Stimulated activated naive CD8-positive, alpha-beta T cell treated with anti-CD3 and anti-CD28 coated beads, Interleukin-15, Interleukin-2, amounts not matched to agents 100 U/mL and 50 U/mL, for 24 hours (primary cell): ENCODE data around the gene CDK7.
"Not testable (repeated sequence)": the region's sequence is repeated elsewhere in the genome, so short reads cannot be mapped to it uniquely, and the experiment has no call there.

Source experiments
- ATAC-seq: fragments of 150-1000 bp; cut with Tn5 transposase; one replicate; pipeline ENCODE4 v1.10.0; 2021
- DNase-seq: peaks from one replicate; pipeline ENCODE4 v3.0.0; 2021

CDK7 gene

GRCh38 chr5:69237877-69238276, 3.2 kb downstream of the CDK7 start:
- ATAC-seq = no peak
- no peak for DNase-seq

DNA sequence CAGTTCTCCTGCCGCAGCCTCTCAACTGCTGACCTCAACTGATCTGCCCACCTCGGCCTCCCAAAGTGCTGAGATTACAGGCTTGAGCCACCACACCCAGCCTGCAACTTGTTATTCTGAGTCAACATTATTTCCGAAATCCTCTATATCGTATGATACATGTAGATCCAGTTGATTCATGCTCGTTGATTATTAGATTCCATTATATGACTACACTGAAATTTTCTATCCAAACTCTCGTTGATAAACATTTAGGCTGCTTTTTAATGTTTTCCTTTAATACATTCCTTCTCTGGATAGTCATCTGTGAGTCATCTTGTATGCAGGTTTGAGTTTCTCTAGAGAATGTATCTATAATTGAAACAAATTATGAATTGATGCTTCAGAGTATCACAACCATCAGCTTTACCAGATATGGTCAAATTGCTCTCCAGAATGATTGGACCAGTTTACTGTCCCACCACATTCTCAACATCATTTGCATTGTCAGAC, 4.1 kb downstream of the CDK7 start:
- ATAC-seq (no peak), DNase-seq (no peak)

GRCh38 chr5:69242215-69242927, 7.7 kb downstream of the CDK7 start:
- ATAC-seq = no peak
- DNase-seq = no peak

DNA sequence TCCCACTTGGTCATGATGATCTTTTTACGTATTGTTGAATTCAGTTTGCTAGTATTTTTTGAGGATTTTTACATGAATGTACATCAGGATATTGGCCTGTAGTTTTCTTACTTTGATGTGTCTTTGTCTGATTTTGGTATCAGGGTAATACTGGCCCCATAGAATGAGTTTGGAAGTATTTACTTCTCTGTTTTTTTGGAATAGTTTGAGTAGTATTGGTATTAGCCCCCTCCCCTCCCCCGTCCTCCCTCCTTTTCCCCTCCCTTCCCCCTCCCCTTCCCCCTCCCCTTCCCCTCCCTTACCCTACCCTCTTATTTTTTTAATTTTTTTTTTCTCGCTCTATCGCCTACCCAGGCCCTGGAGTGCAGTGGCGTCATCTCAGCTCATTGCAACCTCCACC, 10.3 kb downstream of the CDK7 start:
- DNase-seq (no peak), ATAC-seq (no peak)

DNA sequence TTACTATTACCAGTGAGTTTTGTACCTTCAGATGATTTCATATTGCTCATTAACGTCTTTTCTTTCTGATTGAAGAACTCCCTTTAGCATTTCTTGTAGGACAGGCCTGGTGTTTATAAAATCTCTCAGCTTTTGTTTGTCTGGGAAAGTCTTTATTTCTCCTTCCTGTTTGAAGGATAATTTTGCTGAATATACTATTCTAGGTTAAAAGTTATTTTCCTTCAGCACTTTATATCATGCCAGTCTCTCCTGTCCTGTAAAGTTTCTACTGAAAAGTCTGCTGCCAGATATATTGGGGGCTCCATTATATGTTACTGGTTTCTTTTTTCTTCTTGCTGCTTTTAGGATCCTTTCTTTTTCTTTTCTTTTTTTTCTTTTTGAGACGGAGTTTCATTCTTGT, 13.3 kb downstream of the CDK7 start:
- no peak for ATAC-seq
- DNase-seq = no peak

- no peak for ATAC-seq
Observed at GRCh38 chr5:69250593-69250992, 15.9 kb downstream of the CDK7 start.

DNA sequence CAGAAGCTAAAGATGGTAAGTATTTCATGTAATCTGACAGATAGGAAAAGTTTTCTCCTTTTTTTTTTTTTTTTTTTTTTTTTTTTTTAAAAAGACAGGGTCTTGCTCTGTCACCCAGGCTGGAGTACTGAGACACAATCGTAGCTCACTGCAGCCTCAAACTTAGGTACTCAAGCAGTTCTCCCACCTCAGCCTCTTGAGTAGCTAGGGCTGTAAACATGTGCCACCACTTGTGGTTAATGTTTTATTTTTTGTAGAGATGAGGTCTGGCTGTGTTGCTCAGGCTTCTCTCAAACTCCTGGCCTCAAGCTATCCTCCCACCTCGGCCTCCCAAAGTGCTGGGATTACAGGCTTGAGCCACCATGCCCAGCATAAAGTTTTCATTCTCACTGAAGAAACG, 17.8 kb downstream of the CDK7 start:
- DNase-seq = no peak

More at GRCh38 chr5:69250593-69250992, 15.9 kb downstream of the CDK7 start:
- DNase-seq = no peak

GRCh38 chr5:69255940-69256339, 21.3 kb downstream of the CDK7 start:
- not testable (repeated sequence) for ATAC-seq, DNase-seq

More for the DNA sequence above, 17.8 kb downstream of the CDK7 start:
- no peak for ATAC-seq

DNA sequence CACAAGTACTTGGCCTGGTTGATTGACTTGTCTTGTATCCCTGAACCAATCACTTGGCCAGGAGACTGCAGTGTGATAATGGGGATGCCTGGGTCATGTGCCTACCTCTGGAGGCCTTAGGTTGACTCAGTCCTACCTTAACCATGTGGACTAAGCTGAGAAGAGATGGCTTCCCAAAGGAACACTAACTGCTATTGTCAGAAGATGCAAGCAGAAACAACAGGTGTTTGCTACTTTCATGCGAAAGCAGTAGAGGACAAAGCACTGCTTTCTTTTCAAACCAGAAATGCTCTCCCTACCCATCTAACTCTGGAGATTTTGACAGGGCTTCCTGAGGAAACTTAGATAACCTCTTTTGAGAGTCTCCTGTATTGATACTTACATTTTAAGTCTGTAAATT, 22.9 kb downstream of the CDK7 start:
- no peak for DNase-seq
- ATAC-seq = no peak

DNA sequence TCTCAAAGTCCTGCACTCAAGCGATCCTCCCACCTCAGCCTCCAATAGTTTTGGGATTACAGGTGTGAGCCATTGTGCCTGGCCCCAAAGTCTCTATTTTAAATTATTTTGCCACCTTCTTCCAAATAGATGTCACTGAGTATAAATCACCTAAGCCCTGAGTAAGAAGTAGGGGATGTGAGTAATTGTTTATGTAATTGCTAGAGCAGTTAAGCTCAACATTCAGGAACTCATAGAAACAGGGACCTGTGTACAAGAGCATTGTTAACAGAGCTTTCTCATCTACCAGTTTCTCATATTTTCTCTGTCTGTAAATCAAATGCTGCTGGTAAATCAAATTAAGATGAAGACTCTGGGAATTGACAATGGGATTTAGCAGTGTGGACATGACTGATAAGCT, 26.3 kb downstream of the CDK7 start:
- no peak for DNase-seq
- ATAC-seq = no peak

- DNase-seq (no peak), ATAC-seq (no peak)
Observed at GRCh38 chr5:69265931-69266330, 31.2 kb downstream of the CDK7 start.

GRCh38 chr5:69268899-69269298, 34.2 kb downstream of the CDK7 start:
- ATAC-seq (no peak), DNase-seq (no peak)

GRCh38 chr5:69270840-69271239, 36.2 kb downstream of the CDK7 start:
- no peak for DNase-seq

DNA sequence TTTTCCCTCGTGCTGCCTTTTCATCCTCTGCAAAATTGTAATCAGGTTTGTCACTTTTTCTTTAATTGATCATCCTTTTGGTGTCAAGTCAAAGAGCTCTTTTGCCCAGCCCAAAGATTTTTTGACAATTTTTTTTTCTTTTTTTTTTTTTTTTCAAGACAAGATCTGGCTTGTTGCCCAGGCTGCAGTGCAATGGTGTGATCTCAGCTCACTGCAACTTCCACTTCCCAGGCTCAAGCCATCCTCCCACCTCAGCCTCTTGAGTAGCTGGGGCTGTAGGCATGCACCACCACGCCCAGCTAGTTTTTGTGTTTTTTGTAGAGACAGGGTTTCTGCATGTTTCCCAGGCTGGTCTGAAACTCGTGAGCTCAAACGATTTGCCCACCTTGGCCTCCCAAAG, 36.7 kb downstream of the CDK7 start:
- no peak for ATAC-seq
- no peak for DNase-seq

More at GRCh38 chr5:69270840-69271239, 36.2 kb downstream of the CDK7 start:
- no peak for ATAC-seq

DNA sequence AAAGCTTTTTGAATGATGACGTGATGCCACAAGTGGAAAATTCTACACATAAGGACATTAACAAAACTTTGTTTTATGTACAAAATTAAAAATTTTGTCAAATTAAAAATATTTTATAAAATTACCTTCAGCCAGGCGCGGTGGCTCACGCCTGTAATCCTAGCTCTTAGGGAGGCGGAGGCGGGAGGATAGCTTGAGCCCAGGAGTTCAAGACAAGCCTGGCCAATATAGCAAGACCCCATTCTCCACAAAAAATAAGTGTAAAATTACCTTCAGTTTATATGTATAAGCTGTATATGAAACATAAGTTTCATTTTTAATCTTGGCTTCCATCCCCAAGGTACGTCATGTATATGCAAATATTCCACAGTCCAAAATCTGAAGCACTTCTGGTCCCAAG, 40.9 kb downstream of the CDK7 start:
- no peak for ATAC-seq
- no peak for DNase-seq

GRCh38 chr5:69276422-69277174, 41.9 kb downstream of the CDK7 start:
- DNase-seq (no peak), ATAC-seq (no peak)

- ATAC-seq (no peak), DNase-seq (no peak)
Observed at GRCh38 chr5:69279517-69279916, 44.8 kb downstream of the CDK7 start.

GRCh38 chr5:69281114-69281513, 46.4 kb downstream of the CDK7 start:
- DNase-seq (no peak), ATAC-seq (no peak)

GRCh38 chr5:69284203-69284602, 49.5 kb downstream of the CDK7 start:
- ATAC-seq (no peak), DNase-seq (no peak)

DNA sequence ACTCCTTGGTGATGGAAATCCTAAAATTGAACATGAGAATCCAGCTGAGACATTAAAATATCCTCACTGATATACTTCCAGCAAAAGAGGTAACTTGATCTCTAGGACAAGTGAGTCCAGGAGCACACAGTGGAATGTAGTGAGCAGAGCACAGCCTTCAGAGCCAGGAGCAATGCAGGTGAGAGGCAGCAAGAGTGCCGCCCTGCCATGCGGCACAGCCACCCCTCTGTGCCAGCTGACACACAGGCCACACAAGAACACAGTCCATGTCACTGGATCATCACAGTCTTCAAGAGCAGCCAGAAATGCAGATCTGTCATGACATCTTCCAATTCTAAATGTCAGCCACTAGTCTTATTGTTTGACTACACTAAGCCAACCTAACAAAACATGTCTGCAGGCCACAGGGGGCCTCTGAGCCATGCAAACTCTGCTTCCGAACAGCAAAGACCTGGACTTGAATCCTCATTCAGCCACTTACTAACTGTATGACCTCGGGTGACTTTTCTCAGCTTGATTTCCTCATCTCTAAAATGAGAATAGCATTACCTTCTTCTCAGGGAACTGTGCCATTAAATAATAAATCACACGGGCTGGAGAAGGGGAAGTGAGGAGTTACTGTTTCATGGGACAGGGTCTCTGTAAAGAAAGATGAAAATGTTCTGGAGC, 50.9 kb downstream of the CDK7 start:
- DNase-seq = no peak
- no peak for ATAC-seq

- DNase-seq (no peak), ATAC-seq (no peak)
Observed at GRCh38 chr5:69288069-69288468, 53.4 kb downstream of the CDK7 start.

- DNase-seq = no peak
- ATAC-seq = peak; percentile 32
Observed at GRCh38 chr5:69288688-69289087, 54.0 kb downstream of the CDK7 start.

- no peak for DNase-seq
- no peak for ATAC-seq
Observed at GRCh38 chr5:69292306-69292705, 57.6 kb downstream of the CDK7 start.
